Inflammatory macrophage treated with lipopolysaccharide for 1 hour (primary cell): Measurements from ENCODE around the gene ARID2.

Source experiments
- DNase-seq, 2 donors: peaks; one replicate each; pipeline ENCODE4 v3.0.0-alpha.2; 2020 to 2022

ARID2 gene

GRCh38 chr12:45729233-45730083 is at the start of gene ARID2:
Gene ARID2 (plus strand): TSS chr12:45729706. CDS start chr12:45729837, 131 bp downstream.
- DNase-seq, result peak; percentile 35 to 47

GRCh38 chr12:45680362-45680761 is 49.1 kb upstream of the ARID2 start:
- no peak for DNase-seq

- no peak for DNase-seq
These were observed 48.0 kb upstream of the ARID2 start for GRCh38 chr12:45681465-45681864.

GRCh38 chr12:45685680-45686079 is 43.8 kb upstream of the ARID2 start:
- no peak for DNase-seq

GRCh38 chr12:45687081-45688015 is 42.2 kb upstream of the ARID2 start:
- DNase-seq, result no peak

- DNase-seq, result no peak
These were observed 41.3 kb upstream of the ARID2 start for GRCh38 chr12:45688183-45688582.

- DNase-seq, result no peak
These were observed 34.5 kb upstream of the ARID2 start for GRCh38 chr12:45695035-45695434.

- no peak for DNase-seq
These were observed 33.9 kb upstream of the ARID2 start for GRCh38 chr12:45695606-45696005.

- no peak for DNase-seq
These were observed 33.5 kb upstream of the ARID2 start for GRCh38 chr12:45696049-45696448.

- no peak for DNase-seq
These were observed 32.1 kb upstream of the ARID2 start for GRCh38 chr12:45697371-45697770.

GRCh38 chr12:45701296-45701695 is 28.2 kb upstream of the ARID2 start:
- no peak for DNase-seq

GRCh38 chr12:45703942-45704341 is 25.6 kb upstream of the ARID2 start:
- no peak for DNase-seq

GRCh38 chr12:45704968-45705367 is 24.5 kb upstream of the ARID2 start:
- no peak for DNase-seq

- DNase-seq, result no peak
These were observed 24.1 kb upstream of the ARID2 start for GRCh38 chr12:45705404-45705803.

- no peak for DNase-seq
These were observed 22.2 kb upstream of the ARID2 start for GRCh38 chr12:45707241-45707857.

GRCh38 chr12:45708363-45708762 is 21.1 kb upstream of the ARID2 start:
- DNase-seq, result no peak

- no peak for DNase-seq
These were observed 20.6 kb upstream of the ARID2 start for GRCh38 chr12:45708901-45709300.

- DNase-seq, result no peak
These were observed 17.2 kb upstream of the ARID2 start for GRCh38 chr12:45712319-45712718.

GRCh38 chr12:45713078-45713477 is 16.4 kb upstream of the ARID2 start:
- no peak for DNase-seq

- no peak for DNase-seq
These were observed 11.2 kb upstream of the ARID2 start for GRCh38 chr12:45718306-45718705.

GRCh38 chr12:45720069-45720468 is 9.4 kb upstream of the ARID2 start:
- no peak for DNase-seq

GRCh38 chr12:45721369-45721768 is 8.1 kb upstream of the ARID2 start:
- no peak for DNase-seq

- DNase-seq, result no peak
These were observed 7.6 kb upstream of the ARID2 start for GRCh38 chr12:45721954-45722353.
